NT2/D1 (cell line): ENCODE measurements around the gene EDAR.

Experiments used
- DNase-seq: peaks from one replicate; pipeline ENCODE4 v3.0.0-alpha.2; 2011; ENCODE audit warnings: low read depth, low spot score
- H3K27me3 ChIP-seq: 2 replicates; pipeline ENCODE4 v1.6.0; 2011; ENCODE audit warnings: mild to moderate bottlenecking; ENCODE audit not compliant: insufficient read length, insufficient read depth
- H3K36me3 ChIP-seq: 2 replicates; pipeline ENCODE4 v1.6.1; 2011; ENCODE audit warnings: mild to moderate bottlenecking, low read length, mixed read lengths; ENCODE audit not compliant: insufficient read depth, insufficient read length
- H3K4me1 ChIP-seq: 2 replicates; pipeline ENCODE4 v1.5.1; 2011; ENCODE audit not compliant: insufficient read depth, insufficient read length
- H3K4me3 ChIP-seq: 2 replicates; pipeline ENCODE4 v1.5.1; 2011; ENCODE audit warnings: low read depth; ENCODE audit not compliant: insufficient read length
- H3K9ac ChIP-seq: 2 replicates; pipeline ENCODE4 v1.6.0; 2011; ENCODE audit warnings: low read depth; ENCODE audit not compliant: insufficient read length
- H3K9me3 ChIP-seq: 2 replicates; pipeline ENCODE4 v1.5.1; 2011; ENCODE audit warnings: mild to moderate bottlenecking, low read length; ENCODE audit not compliant: insufficient read depth
- SUZ12 ChIP-seq: IDR thresholded peaks from 2 replicates; pipeline ENCODE4 v1.6.1; 2011; ENCODE audit not compliant: insufficient read length, insufficient read depth; ENCODE audit errors: extremely low read depth
- YY1 ChIP-seq: IDR thresholded peaks from 2 replicates; pipeline ENCODE4 v1.6.1; 2011; ENCODE audit not compliant: insufficient read length, insufficient read depth
- ZNF274 ChIP-seq: IDR thresholded peaks from 2 replicates; pipeline ENCODE4 v1.6.1; 2011; ENCODE audit warnings: mild to moderate bottlenecking, low read depth, low read length

EDAR gene

GRCh38 chr2:108894766-108895165 is 94.3 kb downstream of the EDAR start:
- no peak overlapping the region for H3K4me3 ChIP-seq
- H3K27me3 ChIP-seq: no peaks in the 10 kb centered on the region
- no peak for TF ChIP-seq SUZ12
- TF ChIP-seq YY1: no peak
- no peak for TF ChIP-seq ZNF274
- no peaks in the 10 kb centered on the region for H3K4me1 ChIP-seq
- no peak overlapping the region for H3K9ac ChIP-seq
- no peaks in the 10 kb centered on the region for H3K36me3 ChIP-seq
- H3K9me3 ChIP-seq: peaks cover 11% of the 10 kb centered on the region
- no peak for DNase-seq

- Histone ChIP-seq H3K27me3 (no peaks in the 10 kb centered on the region), H3K9me3 (peaks cover 16% of the 10 kb centered on the region), H3K4me3 (no peak overlapping the region), H3K4me1 (no peaks in the 10 kb centered on the region), H3K36me3 (no peaks in the 10 kb centered on the region), H3K9ac (no peak overlapping the region)
- TF ChIP-seq SUZ12: no peak
- no peak for DNase-seq
Measured at GRCh38 chr2:108893277-108893676, 95.7 kb downstream of the EDAR start.

GRCh38 chr2:108889907-108890306 is 99.1 kb downstream of the EDAR start:
- H3K9ac ChIP-seq: no peak overlapping the region
- no peak for TF ChIP-seq ZNF274
- no peak for TF ChIP-seq YY1
- no peak for TF ChIP-seq SUZ12
- no peaks in the 10 kb centered on the region for H3K36me3 ChIP-seq
- H3K4me3 ChIP-seq: no peak overlapping the region
- no peaks in the 10 kb centered on the region for H3K27me3 ChIP-seq
- peaks cover 16% of the 10 kb centered on the region for H3K9me3 ChIP-seq
- DNase-seq: no peak
- H3K4me1 ChIP-seq: no peaks in the 10 kb centered on the region

GRCh38 chr2:108884619-108885018 is 104.4 kb downstream of the EDAR start:
- H3K9me3 ChIP-seq: peaks cover 39% of the 10 kb centered on the region

GRCh38 chr2:108878276-108878675 is 110.7 kb downstream of the EDAR start:
- Histone ChIP-seq H3K9me3 (peaks cover 49% of the 10 kb centered on the region), H3K4me1 (no peaks in the 10 kb centered on the region), H3K9ac (no peak overlapping the region), H3K4me3 (no peak overlapping the region), H3K36me3 (peaks cover 29% of the 10 kb centered on the region), H3K27me3 (no peaks in the 10 kb centered on the region)
- no peak for TF ChIP-seq SUZ12
- no peak for TF ChIP-seq ZNF274
- no peak for TF ChIP-seq YY1
- no peak for DNase-seq

More at GRCh38 chr2:108884619-108885018, 104.4 kb downstream of the EDAR start:
- DNase-seq: peak; percentile 2
- no peak overlapping the region for H3K4me3 ChIP-seq
- H3K9ac ChIP-seq: no peak overlapping the region
- no peaks in the 10 kb centered on the region for H3K4me1 ChIP-seq
- TF ChIP-seq ZNF274: no peak
- no peak for TF ChIP-seq SUZ12
- TF ChIP-seq YY1: no peak
- no peaks in the 10 kb centered on the region for H3K36me3 ChIP-seq
- H3K27me3 ChIP-seq: no peaks in the 10 kb centered on the region

- no peaks in the 10 kb centered on the region for H3K4me1 ChIP-seq
- TF ChIP-seq ZNF274: no peak
- TF ChIP-seq YY1: no peak
- TF ChIP-seq SUZ12: no peak
- no peaks in the 10 kb centered on the region for H3K27me3 ChIP-seq
- peaks cover 30% of the 10 kb centered on the region for H3K36me3 ChIP-seq
- no peak overlapping the region for H3K4me3 ChIP-seq
- DNase-seq: no peak
- no peak overlapping the region for H3K9ac ChIP-seq
- H3K9me3 ChIP-seq: peaks cover 42% of the 10 kb centered on the region
Measured at GRCh38 chr2:108877506-108877905, 111.5 kb downstream of the EDAR start.

- DNase-seq: no peak
- TF ChIP-seq ZNF274 (no peak), SUZ12 (no peak), YY1 (no peak)
- Histone ChIP-seq H3K9me3 (peaks cover 6% of the 10 kb centered on the region; the same call in 1 of the 2 replicates), H3K4me3 (no peak overlapping the region), H3K9ac (no peak overlapping the region), H3K27me3 (no peaks in the 10 kb centered on the region), H3K36me3 (peaks cover 37% of the 10 kb centered on the region), H3K4me1 (no peaks in the 10 kb centered on the region)
Measured at GRCh38 chr2:108870069-108870644, 118.9 kb downstream of the EDAR start.

- H3K9ac ChIP-seq: no peak overlapping the region
- TF ChIP-seq SUZ12: no peak
- TF ChIP-seq ZNF274: no peak
- TF ChIP-seq YY1: no peak
- DNase-seq: no peak
- H3K4me3 ChIP-seq: no peak overlapping the region
- H3K4me1 ChIP-seq: no peaks in the 10 kb centered on the region
- H3K27me3 ChIP-seq: no peaks in the 10 kb centered on the region
- peaks cover 6% of the 10 kb centered on the region; the same call in 1 of the 2 replicates for H3K9me3 ChIP-seq
- peaks cover 41% of the 10 kb centered on the region for H3K36me3 ChIP-seq
Measured at GRCh38 chr2:108869542-108869941, 119.5 kb downstream of the EDAR start.
